A673 (cell line): Measurements from ENCODE around the gene MRS2. TPM values are rescaled to one million over a fixed set of nuclear protein-coding genes. Genes with fewer than 3 reads are reported as not detected.

Source experiments
- BruUV-seq: library from RNA; stranded (reverse); fragments of 400-500 nt; replicated peaks from 2 replicates; lab custom pipeline; 2021; lab: Mats Ljungman, UMichigan
- CTCF ChIA-PET: fragments of 300-600 bp; sonication (Branson Sonifier 250); formaldehyde crosslinking; loops from one replicate; lab custom pipeline; 2022; ENCODE audit warnings: antibody characterized with exemption; lab: Charles Lee
- POLR2A ChIA-PET: fragments of 300-600 bp; sonication (Branson Sonifier 250); formaldehyde crosslinking; loops from one replicate; lab custom pipeline; 2022; ENCODE audit warnings: antibody characterized with exemption; ENCODE audit not compliant: low non-redundant PET; lab: Charles Lee
- DNase-seq: peaks from one replicate; pipeline ENCODE4 v3.0.0-alpha.2; 2015; ENCODE audit warnings: low spot score
- H3K27ac ChIP-seq: fragments of 200-600 bp; sonication (generic); 2 replicates; pipeline ENCODE4 v1.5.1; 2016; ENCODE audit warnings: mixed run types, low read depth, mild to moderate bottlenecking, mixed read lengths, antibody characterized with exemption, low read length; ENCODE audit not compliant: poor library complexity, severe bottlenecking
- H3K27me3 ChIP-seq: fragments of 200-600 bp; sonication (generic); replicated peaks from 2 replicates; pipeline ENCODE4 v1.6.1; 2017; ENCODE audit warnings: mixed run types, low read depth, mild to moderate bottlenecking, mixed read lengths, antibody characterized with exemption, low read length; ENCODE audit not compliant: insufficient read depth, poor library complexity
- H3K36me3 ChIP-seq: fragments of 200-600 bp; sonication (generic); 2 replicates; pipeline ENCODE4 v1.6.1; 2016; ENCODE audit warnings: mixed run types, mild to moderate bottlenecking, mixed read lengths, antibody characterized with exemption, low read length; ENCODE audit not compliant: insufficient read depth, poor library complexity, severe bottlenecking
- H3K4me1 ChIP-seq: fragments of 200-600 bp; sonication (generic); 2 replicates; pipeline ENCODE4 v1.6.1; 2017; ENCODE audit warnings: mixed run types, mild to moderate bottlenecking, mixed read lengths, antibody characterized with exemption, low read length; ENCODE audit not compliant: insufficient read depth, poor library complexity, severe bottlenecking
- H3K4me3 ChIP-seq: fragments of 200-600 bp; sonication (generic); 2 replicates; pipeline ENCODE4 v1.5.1; 2016; ENCODE audit warnings: low read depth, mixed run types, mild to moderate bottlenecking, mixed read lengths, low read length; ENCODE audit not compliant: poor library complexity, severe bottlenecking
- H3K9me3 ChIP-seq: fragments of 200-600 bp; sonication (generic); 2 replicates; pipeline ENCODE4 v1.6.1; 2016; ENCODE audit warnings: mixed run types, low read depth, mild to moderate bottlenecking, mixed read lengths, antibody characterized with exemption, low read length; ENCODE audit not compliant: poor library complexity, severe bottlenecking
- EZH2 ChIP-seq: fragments of 200-600 bp; sonication (generic); IDR thresholded peaks from 2 replicates; pipeline ENCODE4 v1.6.1; 2017; ENCODE audit warnings: borderline replicate concordance, low read depth, mild to moderate bottlenecking, mixed read lengths, antibody characterized with exemption, low read length; ENCODE audit not compliant: poor library complexity, severe bottlenecking
- intact Hi-C: fragments of 100-400 bp; cut with micrococcal nuclease; formaldehyde crosslinking; loops from one replicate; pipeline ENCODE4 v1.10.0; 2022; ENCODE audit not compliant: unreplicated experiment
- total RNA-seq: library from RNA; stranded (reverse); gene quantifications from 2 replicates; pipeline ENCODE4 v1.2.3, GENCODE V29; 2021
- TF ChIP-seq, protein P1 (sequence below): fragments of 300-800, 200-600 bp; sonication (generic); conservative IDR thresholded peaks from 2 replicates; pipeline ENCODE4 v1.5.1; 2017; ENCODE audit warnings: low read depth, mild to moderate bottlenecking, antibody characterized with exemption, low read length, moderate library complexity, mixed read lengths

The MRS2 gene
- total RNA-seq, 1 experiment from 2014 or later: 46.6 TPM

DNA sequence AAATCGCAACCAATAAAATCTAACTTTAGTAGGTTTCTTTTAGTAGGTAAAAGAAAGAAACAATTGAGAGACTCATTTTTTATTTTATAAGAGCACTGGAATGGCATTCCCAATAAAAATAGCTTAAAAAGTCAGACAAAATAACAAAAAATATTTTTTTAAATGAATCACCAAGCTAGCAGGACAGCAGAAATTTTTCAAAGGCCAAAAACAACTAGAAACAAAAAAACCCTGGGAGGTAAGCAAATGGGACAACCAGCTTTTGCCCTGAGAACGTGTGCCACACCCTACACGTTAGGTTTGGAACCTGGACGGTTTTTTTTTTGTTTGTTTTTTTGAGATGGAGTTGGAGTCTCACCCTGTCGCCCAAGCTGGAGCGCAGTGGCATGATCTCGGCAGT is 67.1 kb downstream of the MRS2 start:
- no TSS peak for BruUV-seq
- no peaks in the 10 kb centered on the region for H3K27me3 ChIP-seq
- H3K36me3 ChIP-seq: no peaks in the 10 kb centered on the region
- no peak for TF ChIP-seq EZH2
- TF ChIP-seq, protein P1, sequence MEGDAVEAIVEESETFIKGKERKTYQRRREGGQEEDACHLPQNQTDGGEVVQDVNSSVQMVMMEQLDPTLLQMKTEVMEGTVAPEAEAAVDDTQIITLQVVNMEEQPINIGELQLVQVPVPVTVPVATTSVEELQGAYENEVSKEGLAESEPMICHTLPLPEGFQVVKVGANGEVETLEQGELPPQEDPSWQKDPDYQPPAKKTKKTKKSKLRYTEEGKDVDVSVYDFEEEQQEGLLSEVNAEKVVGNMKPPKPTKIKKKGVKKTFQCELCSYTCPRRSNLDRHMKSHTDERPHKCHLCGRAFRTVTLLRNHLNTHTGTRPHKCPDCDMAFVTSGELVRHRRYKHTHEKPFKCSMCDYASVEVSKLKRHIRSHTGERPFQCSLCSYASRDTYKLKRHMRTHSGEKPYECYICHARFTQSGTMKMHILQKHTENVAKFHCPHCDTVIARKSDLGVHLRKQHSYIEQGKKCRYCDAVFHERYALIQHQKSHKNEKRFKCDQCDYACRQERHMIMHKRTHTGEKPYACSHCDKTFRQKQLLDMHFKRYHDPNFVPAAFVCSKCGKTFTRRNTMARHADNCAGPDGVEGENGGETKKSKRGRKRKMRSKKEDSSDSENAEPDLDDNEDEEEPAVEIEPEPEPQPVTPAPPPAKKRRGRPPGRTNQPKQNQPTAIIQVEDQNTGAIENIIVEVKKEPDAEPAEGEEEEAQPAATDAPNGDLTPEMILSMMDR: no peak
- H3K4me1 ChIP-seq: no peaks in the 10 kb centered on the region
- H3K9me3 ChIP-seq: no peaks in the 10 kb centered on the region
- H3K4me3 ChIP-seq: no peak overlapping the region
- ChIA-PET CTCF (no interaction called here), POLR2A (no interaction called here)
- no peak for DNase-seq
- no peak overlapping the region for H3K27ac ChIP-seq
- intact Hi-C loops: no loop called here

DNA sequence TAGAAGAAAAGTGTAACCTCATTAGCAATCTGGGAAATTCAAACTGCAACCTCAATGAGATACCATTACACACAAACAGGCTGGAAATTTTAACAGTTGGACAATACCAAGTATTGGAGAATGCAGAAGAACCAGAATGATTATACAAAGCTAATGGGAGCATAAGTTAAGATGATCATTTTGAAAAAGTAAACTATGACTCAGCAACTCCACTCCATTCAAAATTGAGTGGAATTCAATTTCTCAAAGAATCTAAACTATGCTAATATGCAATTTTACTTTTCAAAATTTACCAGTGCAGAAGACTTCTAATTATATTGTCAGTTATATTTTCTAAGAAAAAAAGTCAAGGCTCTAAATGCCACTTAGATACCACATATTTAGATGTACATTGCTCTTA is 69.4 kb downstream of the MRS2 start:
- Histone ChIP-seq H3K4me1 (no peaks in the 10 kb centered on the region), H3K9me3 (no peaks in the 10 kb centered on the region), H3K36me3 (no peaks in the 10 kb centered on the region), H3K27ac (no peak overlapping the region), H3K4me3 (no peak overlapping the region), H3K27me3 (no peaks in the 10 kb centered on the region)
- intact Hi-C loops: no loop called here
- ChIA-PET POLR2A (no interaction called here), CTCF (no interaction called here)
- no peak for TF ChIP-seq EZH2
- TF ChIP-seq, protein P1: no peak
- no peak for DNase-seq
- no TSS peak for BruUV-seq

Other genes starting within 250 kb of the MRS2 start
- 45.1 and 54.9 TPM in 2 replicates for gene DCDC2, start 44.9 kb upstream of the MRS2 start, total RNA-seq
- 0.63 and 1.1 TPM in 2 replicates for gene GPLD1, start 86.6 kb downstream of the MRS2 start, total RNA-seq
- gene ALDH5A1, start 92.0 kb downstream of the MRS2 start, total RNA-seq: 4.1 and 7.3 TPM in 2 replicates
- 1.7 and 2.2 TPM in 2 replicates for gene KIAA0319, start 243.3 kb downstream of the MRS2 start, total RNA-seq